AG04450 (cell line): ENCODE measurements around the gene UTP14C. TPM values are rescaled to one million over a fixed set of nuclear protein-coding genes. Genes with fewer than 3 reads are reported as not detected.

Experiments used
- CTCF ChIA-PET: fragments of 300-600, 350-600 bp; formaldehyde crosslinking; extraction: SDS; loops from one replicate; lab custom pipeline; 2022; ENCODE audit warnings: antibody characterized with exemption, inconsistent platforms; lab: Charles Lee
- POLR2A ChIA-PET: fragments of 350-600 bp; formaldehyde crosslinking; extraction: SDS; loops from one replicate; lab custom pipeline; 2021; ENCODE audit warnings: antibody characterized with exemption, inconsistent platforms; lab: Yijun Ruan, JAX
- DNase-seq: peaks from one replicate; pipeline ENCODE4 v3.0.0-alpha.2; 2011; ENCODE audit warnings: low read depth, low spot score
- H3K27ac ChIP-seq: one replicate; pipeline ENCODE4 v1.5.1; 2012; ENCODE audit warnings: low read depth, low read length, control low read depth
- H3K27me3 ChIP-seq: one replicate; pipeline ENCODE4 v1.6.0; 2012; ENCODE audit warnings: low read length; ENCODE audit not compliant: control insufficient read depth, insufficient read depth
- H3K4me3 ChIP-seq: 2 replicates; pipeline ENCODE4 v1.5.1; 2011; ENCODE audit warnings: mild to moderate bottlenecking, low read depth, low read length, control low read depth
- H3K9me3 ChIP-seq: 2 replicates; pipeline ENCODE4 v1.5.1; 2012; ENCODE audit warnings: low read length; ENCODE audit not compliant: control insufficient read depth, insufficient read depth
- polyA plus RNA-seq: library from polyadenylated mRNA; depleted of rRNA; stranded (reverse); fragments of >200 nt; gene quantifications from 2 replicates; pipeline ENCODE4 v1.2.3, GENCODE V29; 2011
- TF ChIP-seq, protein P1 (sequence below): IDR thresholded peaks from 2 replicates; pipeline ENCODE4 v1.5.1; 2011; ENCODE audit warnings: low read depth, low read length, control low read depth, inconsistent platforms

Gene UTP14C
- polyA plus RNA-seq, 1 experiment, result 18.0 TPM

DNA sequence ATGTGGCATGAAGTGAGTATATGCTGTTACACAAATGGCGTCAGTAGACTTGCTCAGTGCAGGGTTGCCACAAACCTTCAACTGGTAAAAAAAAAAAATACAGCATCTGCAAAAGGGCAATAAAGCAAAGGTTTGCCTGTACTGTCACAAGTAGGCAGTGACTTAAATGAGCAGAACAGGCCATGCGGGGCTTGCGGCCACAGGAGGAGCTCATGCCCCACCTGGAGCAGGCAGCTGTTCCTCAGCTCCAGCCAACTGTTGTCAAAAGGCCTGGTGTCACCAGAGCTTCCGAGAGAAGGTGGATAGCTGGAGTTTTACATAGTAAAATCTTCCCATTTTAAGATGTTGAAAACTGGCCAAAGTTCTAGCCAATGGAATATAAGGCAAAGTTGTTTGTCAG is 20.9 kb upstream of the UTP14C start:
- ChIA-PET CTCF (interaction anchor here (0.7 kb wide), 1 partner anchor 10 kb away, joined by 3 read pairs; no protein-coding TSS in a partner anchor), POLR2A (no interaction called here)
- Histone ChIP-seq H3K27me3 (peaks cover 19% of the 10 kb centered on the region), H3K9me3 (no peaks in the 10 kb centered on the region), H3K27ac (no peak overlapping the region), H3K4me3 (no peak overlapping the region)
- TF ChIP-seq, protein P1, sequence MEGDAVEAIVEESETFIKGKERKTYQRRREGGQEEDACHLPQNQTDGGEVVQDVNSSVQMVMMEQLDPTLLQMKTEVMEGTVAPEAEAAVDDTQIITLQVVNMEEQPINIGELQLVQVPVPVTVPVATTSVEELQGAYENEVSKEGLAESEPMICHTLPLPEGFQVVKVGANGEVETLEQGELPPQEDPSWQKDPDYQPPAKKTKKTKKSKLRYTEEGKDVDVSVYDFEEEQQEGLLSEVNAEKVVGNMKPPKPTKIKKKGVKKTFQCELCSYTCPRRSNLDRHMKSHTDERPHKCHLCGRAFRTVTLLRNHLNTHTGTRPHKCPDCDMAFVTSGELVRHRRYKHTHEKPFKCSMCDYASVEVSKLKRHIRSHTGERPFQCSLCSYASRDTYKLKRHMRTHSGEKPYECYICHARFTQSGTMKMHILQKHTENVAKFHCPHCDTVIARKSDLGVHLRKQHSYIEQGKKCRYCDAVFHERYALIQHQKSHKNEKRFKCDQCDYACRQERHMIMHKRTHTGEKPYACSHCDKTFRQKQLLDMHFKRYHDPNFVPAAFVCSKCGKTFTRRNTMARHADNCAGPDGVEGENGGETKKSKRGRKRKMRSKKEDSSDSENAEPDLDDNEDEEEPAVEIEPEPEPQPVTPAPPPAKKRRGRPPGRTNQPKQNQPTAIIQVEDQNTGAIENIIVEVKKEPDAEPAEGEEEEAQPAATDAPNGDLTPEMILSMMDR, result no peak
- DNase-seq, result no peak

GRCh38 chr13:52004511-52005170 is 19.9 kb upstream of the UTP14C start:
- POLR2A ChIA-PET, result no interaction called here
- CTCF ChIA-PET, result no interaction called here
- DNase-seq, result no peak
- no peak overlapping the region for H3K4me3 ChIP-seq
- H3K27me3 ChIP-seq, result peaks cover 17% of the 10 kb centered on the region
- no peaks in the 10 kb centered on the region for H3K9me3 ChIP-seq
- H3K27ac ChIP-seq, result no peak overlapping the region
- TF ChIP-seq, protein P1, result no peak

DNA sequence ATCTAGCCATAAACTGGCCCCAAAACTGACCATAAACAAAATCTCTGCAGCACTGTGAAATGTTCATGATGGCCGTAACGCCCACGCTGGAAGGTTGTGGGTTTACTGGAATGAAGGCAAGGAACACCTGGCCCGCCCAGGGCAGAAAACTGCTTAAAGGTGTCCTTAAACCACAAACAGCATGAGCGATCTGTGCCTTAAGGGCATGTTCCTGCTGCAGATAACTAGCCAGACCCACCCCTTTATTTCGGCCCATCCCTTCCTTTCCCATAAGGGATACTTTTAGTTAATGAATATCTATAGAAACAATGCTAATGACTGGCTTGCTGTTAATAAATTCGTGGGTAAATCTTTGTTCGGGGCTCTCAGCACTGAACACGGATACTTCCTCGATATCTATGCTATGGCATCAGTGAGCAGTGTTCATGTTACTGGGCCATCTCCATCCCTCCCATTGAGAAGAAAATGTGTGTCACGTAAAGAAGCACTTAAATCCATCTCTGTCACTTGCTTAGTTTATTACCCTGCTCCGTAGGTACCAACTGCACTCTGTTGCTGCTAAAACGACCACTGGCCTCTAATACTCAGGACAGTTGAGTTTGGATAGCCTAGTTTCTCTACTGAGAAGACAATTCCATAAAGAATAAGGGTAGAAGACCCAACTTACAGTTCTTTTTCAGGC is 18.5 kb upstream of the UTP14C start:
- ChIA-PET POLR2A (no interaction called here), CTCF (no interaction called here)
- no peak overlapping the region for H3K4me3 ChIP-seq
- H3K27ac ChIP-seq, result no peak overlapping the region
- DNase-seq, result no peak
- no peaks in the 10 kb centered on the region for H3K9me3 ChIP-seq
- TF ChIP-seq, protein P1, result no peak
- peaks cover 22% of the 10 kb centered on the region for H3K27me3 ChIP-seq

GRCh38 chr13:52006523-52007245 is 17.8 kb upstream of the UTP14C start:
- H3K4me3 ChIP-seq, result no peak overlapping the region
- TF ChIP-seq, protein P1, result no peak
- CTCF ChIA-PET, result interaction anchor here (1.6 kb wide), 1 partner anchor 120 kb away, joined by 5 read pairs; no protein-coding TSS in a partner anchor
- peaks cover 24% of the 10 kb centered on the region for H3K27me3 ChIP-seq
- no peak overlapping the region for H3K27ac ChIP-seq
- DNase-seq, result no peak
- POLR2A ChIA-PET, result no interaction called here
- H3K9me3 ChIP-seq, result peaks cover 3% of the 10 kb centered on the region; the same call in 1 of the 2 replicates
